ENCODE data around the gene MSTN.

DNA sequence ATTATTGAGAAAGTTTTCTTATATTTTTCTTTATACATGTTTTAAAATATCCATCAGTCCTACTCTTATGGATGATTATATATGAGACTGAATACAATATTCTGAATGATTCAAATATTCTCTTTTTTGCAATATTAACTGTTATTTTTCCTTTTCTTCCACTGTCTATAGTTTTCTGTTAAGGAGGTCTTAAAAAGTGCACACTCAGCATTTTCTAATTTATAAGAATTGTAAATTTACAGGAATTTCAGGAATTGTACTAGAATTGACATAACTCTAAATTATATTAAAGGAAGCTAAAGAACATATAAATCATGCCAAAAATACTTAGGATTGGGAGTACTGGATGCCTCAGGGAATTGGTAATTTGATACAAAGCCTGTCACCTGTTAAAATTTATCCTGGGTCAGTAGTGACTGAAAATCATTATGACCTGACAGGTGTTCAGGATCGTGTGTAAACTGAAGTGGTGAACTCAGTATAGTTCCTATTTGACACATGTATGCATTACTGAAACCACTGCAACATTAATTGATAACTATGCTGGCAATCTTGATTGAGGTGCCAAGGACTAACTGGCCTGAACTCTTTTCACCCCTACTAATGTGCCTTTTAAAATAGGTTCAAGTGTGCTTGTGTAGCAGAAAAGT, 30.4 kb downstream of the MSTN start:
- TF ChIP-seq, protein P1, sequence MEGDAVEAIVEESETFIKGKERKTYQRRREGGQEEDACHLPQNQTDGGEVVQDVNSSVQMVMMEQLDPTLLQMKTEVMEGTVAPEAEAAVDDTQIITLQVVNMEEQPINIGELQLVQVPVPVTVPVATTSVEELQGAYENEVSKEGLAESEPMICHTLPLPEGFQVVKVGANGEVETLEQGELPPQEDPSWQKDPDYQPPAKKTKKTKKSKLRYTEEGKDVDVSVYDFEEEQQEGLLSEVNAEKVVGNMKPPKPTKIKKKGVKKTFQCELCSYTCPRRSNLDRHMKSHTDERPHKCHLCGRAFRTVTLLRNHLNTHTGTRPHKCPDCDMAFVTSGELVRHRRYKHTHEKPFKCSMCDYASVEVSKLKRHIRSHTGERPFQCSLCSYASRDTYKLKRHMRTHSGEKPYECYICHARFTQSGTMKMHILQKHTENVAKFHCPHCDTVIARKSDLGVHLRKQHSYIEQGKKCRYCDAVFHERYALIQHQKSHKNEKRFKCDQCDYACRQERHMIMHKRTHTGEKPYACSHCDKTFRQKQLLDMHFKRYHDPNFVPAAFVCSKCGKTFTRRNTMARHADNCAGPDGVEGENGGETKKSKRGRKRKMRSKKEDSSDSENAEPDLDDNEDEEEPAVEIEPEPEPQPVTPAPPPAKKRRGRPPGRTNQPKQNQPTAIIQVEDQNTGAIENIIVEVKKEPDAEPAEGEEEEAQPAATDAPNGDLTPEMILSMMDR (IDR thresholded peaks at IDR 0.05; ENCODE audit: insufficient read depth, low read depth, low read length), result no peak
- no peak for TF ChIP-seq EZH2 (IDR thresholded peaks at IDR 0.05; ENCODE audit: insufficient read depth, low read length)
